AG09309 (cell line): Measurements from ENCODE around the gene NPHP4.

ENCODE experiments used
- DNase-seq: peaks from one replicate; pipeline ENCODE4 v3.0.0-alpha.2; 2010; ENCODE audit warnings: low read depth
- H3K4me3 ChIP-seq: 2 replicates; pipeline ENCODE4 v1.5.1; 2011; ENCODE audit warnings: mild to moderate bottlenecking, low read depth, low read length, moderate library complexity; ENCODE audit not compliant: control insufficient read depth
- TF ChIP-seq, protein P1 (sequence below): IDR thresholded peaks from 2 replicates; pipeline ENCODE4 v1.5.1; 2011; ENCODE audit warnings: mild to moderate bottlenecking, low read depth, low read length, inconsistent platforms; ENCODE audit not compliant: insufficient read depth, control insufficient read depth; ENCODE audit errors: missing control alignments

Gene NPHP4

DNA sequence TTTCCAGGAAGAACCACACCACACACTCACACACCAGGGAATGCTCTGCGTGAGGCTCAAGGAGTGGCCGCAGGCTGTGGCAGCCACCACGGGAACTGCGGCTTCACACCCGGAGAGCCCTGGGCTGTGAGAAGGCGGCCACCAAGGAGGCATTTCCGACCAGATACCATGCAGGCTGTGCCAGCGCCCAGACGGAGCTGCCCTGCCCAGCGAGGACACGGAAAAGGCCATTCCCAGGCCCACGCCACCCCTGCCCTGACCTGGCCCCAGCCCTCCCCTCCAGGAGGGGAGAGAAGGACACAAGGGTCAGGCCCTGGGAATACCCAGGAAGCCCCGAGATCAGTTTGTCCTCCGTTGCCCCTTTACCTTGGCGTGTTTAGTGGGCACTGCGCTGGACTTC is 119.3 kb downstream of the NPHP4 start:
- H3K4me3 ChIP-seq, result no peak overlapping the region
- TF ChIP-seq, protein P1, sequence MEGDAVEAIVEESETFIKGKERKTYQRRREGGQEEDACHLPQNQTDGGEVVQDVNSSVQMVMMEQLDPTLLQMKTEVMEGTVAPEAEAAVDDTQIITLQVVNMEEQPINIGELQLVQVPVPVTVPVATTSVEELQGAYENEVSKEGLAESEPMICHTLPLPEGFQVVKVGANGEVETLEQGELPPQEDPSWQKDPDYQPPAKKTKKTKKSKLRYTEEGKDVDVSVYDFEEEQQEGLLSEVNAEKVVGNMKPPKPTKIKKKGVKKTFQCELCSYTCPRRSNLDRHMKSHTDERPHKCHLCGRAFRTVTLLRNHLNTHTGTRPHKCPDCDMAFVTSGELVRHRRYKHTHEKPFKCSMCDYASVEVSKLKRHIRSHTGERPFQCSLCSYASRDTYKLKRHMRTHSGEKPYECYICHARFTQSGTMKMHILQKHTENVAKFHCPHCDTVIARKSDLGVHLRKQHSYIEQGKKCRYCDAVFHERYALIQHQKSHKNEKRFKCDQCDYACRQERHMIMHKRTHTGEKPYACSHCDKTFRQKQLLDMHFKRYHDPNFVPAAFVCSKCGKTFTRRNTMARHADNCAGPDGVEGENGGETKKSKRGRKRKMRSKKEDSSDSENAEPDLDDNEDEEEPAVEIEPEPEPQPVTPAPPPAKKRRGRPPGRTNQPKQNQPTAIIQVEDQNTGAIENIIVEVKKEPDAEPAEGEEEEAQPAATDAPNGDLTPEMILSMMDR, result no peak
- DNase-seq, result no peak

- no peak for DNase-seq
- no peak overlapping the region for H3K4me3 ChIP-seq
- TF ChIP-seq, protein P1, result no peak
These were observed 123.2 kb downstream of the NPHP4 start for GRCh38 chr1:5868931-5869500.

DNA sequence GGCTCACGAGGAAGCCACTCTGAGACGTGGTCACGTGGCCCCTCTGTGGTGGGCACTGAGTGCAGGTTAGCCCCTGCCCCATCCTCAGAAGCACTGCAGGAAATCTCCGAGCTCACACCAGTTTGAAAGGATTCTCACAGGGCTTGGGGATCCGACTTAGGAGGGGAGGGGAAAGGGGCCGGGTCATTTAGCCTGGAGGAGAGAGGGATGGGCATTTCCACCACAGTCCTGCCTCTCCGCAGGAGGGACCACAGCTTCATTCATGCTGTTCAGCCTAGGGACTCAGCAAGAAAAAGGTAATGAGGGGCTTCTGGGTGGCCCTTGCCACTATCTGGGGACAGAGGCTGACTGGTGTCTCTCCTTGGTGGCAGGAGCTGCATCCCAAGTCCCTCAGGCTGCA is 126.5 kb downstream of the NPHP4 start:
- TF ChIP-seq, protein P1, result no peak

GRCh38 chr1:5865056-5865455 is 127.2 kb downstream of the NPHP4 start:
- TF ChIP-seq, protein P1, result no peak
- DNase-seq, result no peak
- H3K4me3 ChIP-seq, result no peak overlapping the region

More for the DNA sequence above, 126.5 kb downstream of the NPHP4 start:
- no peak overlapping the region for H3K4me3 ChIP-seq
- no peak for DNase-seq

GRCh38 chr1:5864256-5864655 is 128.0 kb downstream of the NPHP4 start:
- no peak for DNase-seq
- no peak overlapping the region for H3K4me3 ChIP-seq
- TF ChIP-seq, protein P1, result no peak

- H3K4me3 ChIP-seq, result no peak overlapping the region
- DNase-seq, result no peak
- TF ChIP-seq, protein P1, result no peak
These were observed 129.0 kb downstream of the NPHP4 start for GRCh38 chr1:5863238-5863637.
